ENCODE measurements around the gene FXYD3.
"Not testable (repeated sequence)": the region's sequence is repeated elsewhere in the genome, so short reads cannot be mapped to it uniquely, and the experiment has no call there.

Gene FXYD3

DNA sequence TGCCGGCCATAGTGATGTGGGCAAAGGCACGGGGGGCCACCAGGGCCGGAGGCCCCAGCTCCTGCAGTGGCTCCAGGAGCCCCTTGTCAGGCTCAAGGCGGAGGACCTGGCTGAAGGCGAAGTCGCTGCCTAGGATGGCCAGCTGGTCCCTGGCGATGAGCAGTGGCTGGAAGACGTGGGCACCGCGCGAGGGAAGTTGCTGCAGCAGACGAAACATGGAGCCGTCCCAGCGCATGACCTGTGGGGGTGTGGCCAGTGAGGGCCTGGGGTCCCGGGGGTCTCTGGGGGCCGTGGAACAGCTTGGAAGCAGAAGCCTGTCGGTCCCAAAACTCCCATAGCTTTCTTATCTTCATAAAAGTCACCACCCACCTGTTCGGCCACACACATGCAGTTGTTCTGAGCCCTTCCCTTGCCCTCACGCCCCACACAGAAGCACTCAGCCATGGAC is 9.7 kb downstream of the FXYD3 start:
- no peak overlapping the region for H3K4me3 ChIP-seq (replicated peaks; ENCODE audit: low read depth, low read length)

DNA sequence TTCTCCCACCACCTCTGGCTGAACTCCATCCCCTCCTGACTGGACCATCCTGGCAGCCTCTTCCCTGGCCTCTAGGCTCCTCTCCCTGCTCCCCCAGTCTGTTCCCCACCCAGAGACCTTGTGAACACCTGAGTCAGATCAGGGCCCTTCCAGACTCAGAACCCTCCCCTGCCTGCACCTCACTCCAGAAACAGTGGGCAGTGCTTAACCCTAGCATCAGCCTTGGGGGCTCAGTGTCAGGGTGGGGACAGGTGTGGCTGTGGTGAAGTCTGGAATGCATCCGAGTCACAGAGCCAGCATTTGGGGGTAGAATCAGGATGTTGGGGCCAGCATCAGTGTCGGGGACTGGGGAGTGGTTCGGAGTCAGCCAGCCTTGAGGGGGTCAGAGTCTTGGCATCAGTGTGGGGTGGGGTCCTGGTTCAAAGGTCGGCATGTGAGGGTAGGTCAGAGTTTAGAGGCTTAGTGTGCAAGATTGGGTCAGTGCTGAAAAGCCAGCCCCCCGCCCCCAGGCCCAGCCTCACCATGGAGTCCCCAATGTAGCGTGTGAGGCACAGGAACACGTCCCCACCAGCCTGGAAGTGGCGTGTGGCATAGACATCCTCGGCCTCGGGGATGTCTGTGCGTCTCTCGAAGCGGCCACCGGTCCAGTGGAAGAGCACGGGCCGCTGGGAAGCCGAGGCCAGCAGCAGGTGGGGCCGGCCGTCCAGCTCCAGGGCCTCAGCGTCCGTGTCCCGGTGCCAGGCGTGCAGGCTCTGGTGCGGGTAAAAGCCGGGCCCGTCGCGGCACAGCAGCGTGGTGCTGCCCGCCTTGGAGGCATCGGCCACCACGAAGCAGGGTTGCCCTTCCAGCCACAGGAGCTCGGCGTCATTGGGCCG is 10.4 kb downstream of the FXYD3 start:
- Histone ChIP-seq H3K4me3 (replicated peaks; ENCODE audit: low read depth, low read length) (no peak overlapping the region), H3K36me3 (ENCODE audit: control insufficient read depth, insufficient read depth, low read length) (no peaks in the 10 kb centered on the region), H3K27me3 (replicated peaks; ENCODE audit: control insufficient read depth, insufficient read depth, low read length) (no peaks in the 10 kb centered on the region; the same call in 1 of the 2 replicates)
- DNase-seq (ENCODE audit: extremely low read depth, insufficient read length) = no peak
- TF ChIP-seq, protein P1, sequence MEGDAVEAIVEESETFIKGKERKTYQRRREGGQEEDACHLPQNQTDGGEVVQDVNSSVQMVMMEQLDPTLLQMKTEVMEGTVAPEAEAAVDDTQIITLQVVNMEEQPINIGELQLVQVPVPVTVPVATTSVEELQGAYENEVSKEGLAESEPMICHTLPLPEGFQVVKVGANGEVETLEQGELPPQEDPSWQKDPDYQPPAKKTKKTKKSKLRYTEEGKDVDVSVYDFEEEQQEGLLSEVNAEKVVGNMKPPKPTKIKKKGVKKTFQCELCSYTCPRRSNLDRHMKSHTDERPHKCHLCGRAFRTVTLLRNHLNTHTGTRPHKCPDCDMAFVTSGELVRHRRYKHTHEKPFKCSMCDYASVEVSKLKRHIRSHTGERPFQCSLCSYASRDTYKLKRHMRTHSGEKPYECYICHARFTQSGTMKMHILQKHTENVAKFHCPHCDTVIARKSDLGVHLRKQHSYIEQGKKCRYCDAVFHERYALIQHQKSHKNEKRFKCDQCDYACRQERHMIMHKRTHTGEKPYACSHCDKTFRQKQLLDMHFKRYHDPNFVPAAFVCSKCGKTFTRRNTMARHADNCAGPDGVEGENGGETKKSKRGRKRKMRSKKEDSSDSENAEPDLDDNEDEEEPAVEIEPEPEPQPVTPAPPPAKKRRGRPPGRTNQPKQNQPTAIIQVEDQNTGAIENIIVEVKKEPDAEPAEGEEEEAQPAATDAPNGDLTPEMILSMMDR (IDR thresholded peaks at IDR 0.05; ENCODE audit: insufficient read depth, low read length, poor library complexity, severe bottlenecking) = no peak

More for the DNA sequence above, 9.7 kb downstream of the FXYD3 start:
- Histone ChIP-seq H3K36me3 (ENCODE audit: control insufficient read depth, insufficient read depth, low read length) (no peaks in the 10 kb centered on the region), H3K27me3 (replicated peaks; ENCODE audit: control insufficient read depth, insufficient read depth, low read length) (no peaks in the 10 kb centered on the region; the same call in 1 of the 2 replicates)
- TF ChIP-seq, protein P1 (IDR thresholded peaks at IDR 0.05; ENCODE audit: insufficient read depth, low read length, poor library complexity, severe bottlenecking) = no peak
- DNase-seq (ENCODE audit: extremely low read depth, insufficient read length) = no peak

GRCh38 chr19:35126624-35126959 is 11.0 kb downstream of the FXYD3 start:
- DNase-seq (ENCODE audit: extremely low read depth, insufficient read length) = no peak
- TF ChIP-seq, protein P1 (IDR thresholded peaks at IDR 0.05; ENCODE audit: insufficient read depth, low read length, poor library complexity, severe bottlenecking) = no peak
- no peaks in the 10 kb centered on the region; the same call in 1 of the 2 replicates for H3K27me3 ChIP-seq (replicated peaks; ENCODE audit: control insufficient read depth, insufficient read depth, low read length)
- H3K4me3 ChIP-seq (replicated peaks; ENCODE audit: low read depth, low read length) = no peak overlapping the region
- H3K36me3 ChIP-seq (ENCODE audit: control insufficient read depth, insufficient read depth, low read length) = no peaks in the 10 kb centered on the region

DNA sequence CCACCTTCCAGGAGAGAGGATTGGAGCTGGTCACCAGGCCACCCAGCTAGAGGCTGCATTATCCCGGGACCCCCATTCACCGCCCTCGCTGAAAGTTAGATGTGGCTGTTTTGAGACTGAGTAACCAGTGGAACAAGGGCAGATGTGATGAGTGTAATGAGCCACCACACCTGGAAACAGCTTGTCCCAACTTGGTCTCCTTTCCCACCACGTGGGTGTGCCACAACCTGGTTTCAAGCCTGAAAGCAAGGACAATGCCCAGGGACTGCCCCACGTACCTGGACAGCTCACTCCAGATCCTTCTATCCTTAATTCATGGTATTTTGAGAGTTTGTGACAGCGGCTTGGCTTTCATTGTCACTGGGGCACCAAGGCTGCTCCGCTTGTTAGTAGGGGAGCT is 12.2 kb downstream of the FXYD3 start:
- DNase-seq (ENCODE audit: extremely low read depth, insufficient read length) = no peak
- H3K27me3 ChIP-seq (replicated peaks; ENCODE audit: control insufficient read depth, insufficient read depth, low read length) = no peaks in the 10 kb centered on the region; the same call in 1 of the 2 replicates
- no peaks in the 10 kb centered on the region for H3K36me3 ChIP-seq (ENCODE audit: control insufficient read depth, insufficient read depth, low read length)
- H3K4me3 ChIP-seq (replicated peaks; ENCODE audit: low read depth, low read length) = no peak overlapping the region
- TF ChIP-seq, protein P1 (IDR thresholded peaks at IDR 0.05; ENCODE audit: insufficient read depth, low read length, poor library complexity, severe bottlenecking) = no peak

- Histone ChIP-seq H3K36me3 (ENCODE audit: control insufficient read depth, insufficient read depth, low read length) (no peaks in the 10 kb centered on the region), H3K4me3 (replicated peaks; ENCODE audit: low read depth, low read length) (no peak overlapping the region), H3K27me3 (replicated peaks; ENCODE audit: control insufficient read depth, insufficient read depth, low read length) (no peaks in the 10 kb centered on the region; the same call in 1 of the 2 replicates)
- TF ChIP-seq, protein P1 (IDR thresholded peaks at IDR 0.05; ENCODE audit: insufficient read depth, low read length, poor library complexity, severe bottlenecking) = no peak
- DNase-seq (ENCODE audit: extremely low read depth, insufficient read length) = no peak
These were observed 12.9 kb downstream of the FXYD3 start for GRCh38 chr19:35128398-35129057.

DNA sequence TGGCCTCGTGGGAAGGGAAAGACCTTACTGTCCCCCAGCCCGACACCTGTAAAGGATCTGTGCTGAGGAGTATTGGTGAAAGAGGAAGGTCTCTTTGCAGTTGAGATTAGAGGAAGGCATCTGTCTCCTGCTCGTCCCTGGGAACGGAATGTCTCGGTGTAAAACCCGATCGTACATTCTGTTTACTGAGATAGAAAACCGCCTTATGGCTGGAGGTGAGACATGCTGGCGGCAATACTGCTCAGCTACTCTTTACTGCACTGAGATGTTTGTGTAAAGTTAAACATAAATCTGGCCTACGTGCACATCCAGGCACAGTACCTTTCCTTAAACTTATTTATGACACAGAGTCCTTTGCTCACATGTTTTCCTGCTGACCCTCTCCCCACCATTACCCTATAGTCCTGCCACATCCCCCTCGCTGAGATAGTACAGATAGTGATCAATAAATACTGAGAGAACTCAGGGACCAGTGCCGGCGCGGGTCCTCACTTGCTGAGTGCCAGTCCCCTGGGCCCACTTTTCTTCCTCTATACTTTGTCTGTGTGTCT is 14.2 kb downstream of the FXYD3 start:
- H3K27me3 ChIP-seq (replicated peaks; ENCODE audit: control insufficient read depth, insufficient read depth, low read length); H3K36me3 ChIP-seq (ENCODE audit: control insufficient read depth, insufficient read depth, low read length); DNase-seq (ENCODE audit: extremely low read depth, insufficient read length); H3K4me3 ChIP-seq (replicated peaks; ENCODE audit: low read depth, low read length): not testable (repeated sequence)

Data from GM06990 (cell line).